Uterus (tissue), 2 donors: ENCODE data around the gene SLC4A5.

Source experiments
- POLR2A ChIP-seq, 2 donors: fragments of 450-650 bp; IDR thresholded peaks; one replicate each; pipeline ENCODE4 v1.6.1; 2016; ENCODE audit warnings: antibody characterized with exemption in 2 of 2, mild to moderate bottlenecking in 1 of 2, moderate library complexity in 1 of 2
- TF ChIP-seq, protein P1 (sequence below), 4 experiments: fragments of 200-600 bp in 2 of 4; fragments of 450-650 bp in 2 of 4; sonication (generic) in 2 of 4; IDR thresholded peaks; one replicate each; pipeline ENCODE4 v1.5.1; 2016 to 2019; ENCODE audit warnings: antibody characterized with exemption in 4 of 4, mild to moderate bottlenecking in 2 of 4, moderate library complexity in 1 of 4

DNA sequence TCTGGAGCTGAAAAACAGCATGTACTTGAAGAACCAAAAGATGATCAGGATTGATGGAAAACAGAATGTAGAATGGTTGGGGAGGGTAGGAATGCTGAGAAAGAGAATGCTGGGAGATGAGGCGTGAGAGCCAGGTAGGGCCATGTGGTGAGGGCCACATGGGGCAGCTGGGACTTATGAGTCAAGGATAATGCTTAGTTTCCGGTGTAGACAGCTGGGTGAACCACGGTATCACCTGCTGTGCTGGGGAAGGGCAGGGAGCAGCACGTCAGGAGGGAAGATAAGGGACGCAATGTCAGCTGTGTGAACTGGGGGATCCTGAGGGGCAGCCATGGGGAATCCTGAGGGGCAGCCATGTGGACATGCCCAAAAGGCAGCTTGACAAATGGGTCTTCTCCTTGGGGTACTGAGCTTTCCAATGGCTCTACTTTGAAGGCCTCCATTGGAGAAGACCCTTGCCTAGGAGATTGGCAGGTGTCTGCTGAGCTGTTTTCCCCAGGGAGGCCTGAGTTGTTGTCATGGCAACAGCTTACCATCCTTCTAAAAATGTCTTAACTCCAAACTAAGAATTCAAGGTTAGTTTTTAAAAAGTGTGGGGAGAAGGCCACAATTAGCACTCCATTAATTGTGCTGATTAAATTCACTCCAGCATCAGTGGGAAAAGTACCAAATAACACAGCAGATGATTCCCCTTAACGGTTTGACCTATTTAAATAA is 93.7 kb downstream of the SLC4A5 start:
- no peak for TF ChIP-seq POLR2A (IDR thresholded peaks at IDR 0.05)
- TF ChIP-seq, protein P1, sequence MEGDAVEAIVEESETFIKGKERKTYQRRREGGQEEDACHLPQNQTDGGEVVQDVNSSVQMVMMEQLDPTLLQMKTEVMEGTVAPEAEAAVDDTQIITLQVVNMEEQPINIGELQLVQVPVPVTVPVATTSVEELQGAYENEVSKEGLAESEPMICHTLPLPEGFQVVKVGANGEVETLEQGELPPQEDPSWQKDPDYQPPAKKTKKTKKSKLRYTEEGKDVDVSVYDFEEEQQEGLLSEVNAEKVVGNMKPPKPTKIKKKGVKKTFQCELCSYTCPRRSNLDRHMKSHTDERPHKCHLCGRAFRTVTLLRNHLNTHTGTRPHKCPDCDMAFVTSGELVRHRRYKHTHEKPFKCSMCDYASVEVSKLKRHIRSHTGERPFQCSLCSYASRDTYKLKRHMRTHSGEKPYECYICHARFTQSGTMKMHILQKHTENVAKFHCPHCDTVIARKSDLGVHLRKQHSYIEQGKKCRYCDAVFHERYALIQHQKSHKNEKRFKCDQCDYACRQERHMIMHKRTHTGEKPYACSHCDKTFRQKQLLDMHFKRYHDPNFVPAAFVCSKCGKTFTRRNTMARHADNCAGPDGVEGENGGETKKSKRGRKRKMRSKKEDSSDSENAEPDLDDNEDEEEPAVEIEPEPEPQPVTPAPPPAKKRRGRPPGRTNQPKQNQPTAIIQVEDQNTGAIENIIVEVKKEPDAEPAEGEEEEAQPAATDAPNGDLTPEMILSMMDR (IDR thresholded peaks at IDR 0.05) = no peak
